AG20443 (cell line): ENCODE results near the gene OGDH.

Source experiments
- DNase-seq: peaks from one replicate; pipeline ENCODE4 v3.0.0; 2012; ENCODE audit warnings: low spot score, mixed read lengths

Gene OGDH

GRCh38 chr7:44618753-44619152, 12.3 kb downstream of the OGDH start:
- no peak for DNase-seq

GRCh38 chr7:44621034-44621749, 14.8 kb downstream of the OGDH start:
- peak; percentile 78 for DNase-seq

- no peak for DNase-seq
Observed at GRCh38 chr7:44621750-44622103, 15.3 kb downstream of the OGDH start.

GRCh38 chr7:44622342-44623151, 16.1 kb downstream of the OGDH start:
- no peak for DNase-seq

- DNase-seq, result no peak
Observed at GRCh38 chr7:44624318-44624717, 17.9 kb downstream of the OGDH start.

GRCh38 chr7:44625526-44626471, 19.4 kb downstream of the OGDH start:
- DNase-seq, result no peak

GRCh38 chr7:44626620-44627019, 20.2 kb downstream of the OGDH start:
- DNase-seq, result no peak

GRCh38 chr7:44629829-44630522, 23.5 kb downstream of the OGDH start:
- no peak for DNase-seq

GRCh38 chr7:44630792-44631457, 24.5 kb downstream of the OGDH start:
- no peak for DNase-seq

- no peak for DNase-seq
Observed at GRCh38 chr7:44631458-44632115, 25.2 kb downstream of the OGDH start.

- no peak for DNase-seq
Observed at GRCh38 chr7:44632196-44632595, 25.8 kb downstream of the OGDH start.

- peak; percentile 86 for DNase-seq
Observed at GRCh38 chr7:44633254-44634186, 27.1 kb downstream of the OGDH start.

GRCh38 chr7:44634187-44634838, 27.9 kb downstream of the OGDH start:
- DNase-seq, result no peak

- no peak for DNase-seq
Observed at GRCh38 chr7:44634839-44635591, 28.6 kb downstream of the OGDH start.

GRCh38 chr7:44636041-44636584, 29.7 kb downstream of the OGDH start:
- DNase-seq, result no peak

- no peak for DNase-seq
Observed at GRCh38 chr7:44636926-44637325, 30.5 kb downstream of the OGDH start.

- DNase-seq, result peak; percentile 87
Observed at GRCh38 chr7:44637788-44638594, 31.6 kb downstream of the OGDH start.
